Progenitor cell of endocrine pancreas (in vitro differentiated cells): ENCODE measurements around the gene LRP6. TPM values are rescaled to one million over a fixed set of nuclear protein-coding genes. Genes with fewer than 3 reads are reported as not detected.
A peak's percentile ranks its signal among the peaks of the same experiment; 100 is the strongest.

Experiments used
- DNase-seq: peaks from one replicate; pipeline ENCODE4 v3.0.0; 2021; ENCODE audit warnings: low spot score; ENCODE audit not compliant: unreplicated experiment
- H3K27ac Mint-ChIP-seq: 2 replicates; pipeline ENCODE4 v1.8.0; 2021; ENCODE audit warnings: mild to moderate bottlenecking, moderate library complexity, mixed read lengths
- H3K27me3 Mint-ChIP-seq: 2 replicates; pipeline ENCODE4 v1.8.0; 2021; ENCODE audit warnings: mixed read lengths
- H3K36me3 Mint-ChIP-seq: 2 replicates; pipeline ENCODE4 v1.8.0; 2022; ENCODE audit warnings: mixed read lengths; ENCODE audit not compliant: insufficient read depth
- H3K4me1 Mint-ChIP-seq: 2 replicates; pipeline ENCODE4 v1.8.0; 2021; ENCODE audit warnings: low read depth, mixed read lengths
- H3K4me3 Mint-ChIP-seq: 2 replicates; pipeline ENCODE4 v1.8.0; 2021; ENCODE audit warnings: low read depth, mild to moderate bottlenecking, moderate library complexity, mixed read lengths
- H3K9me3 Mint-ChIP-seq: 2 replicates; pipeline ENCODE4 v1.8.0; 2021; ENCODE audit warnings: low read depth, mixed read lengths
- CTCF ChIP-seq: fragments of 200-600 bp; sonication (generic); IDR thresholded peaks from one replicate; pipeline ENCODE4 v1.5.0; 2021; ENCODE audit warnings: antibody characterized with exemption, mild to moderate bottlenecking; ENCODE audit not compliant: unreplicated experiment
- total RNA-seq: library from RNA; stranded (reverse); gene quantifications from 2 replicates; pipeline ENCODE4 v1.2.1, GENCODE V29; 2021

Gene LRP6
- total RNA-seq, 1 donor from 2014 or later, result 163 TPM

- Mint-ChIP-seq H3K4me1 (peaks cover 18% of the 10 kb centered on the region), H3K9me3 (peaks cover 5% of the 10 kb centered on the region), H3K4me3 (no peak overlapping the region), H3K27ac (peak overlapping the region; percentile 14), H3K27me3 (no peaks in the 10 kb centered on the region), H3K36me3 (peaks cover 10% of the 10 kb centered on the region)
- TF ChIP-seq CTCF, result no peak
- DNase-seq, result no peak
Observed at GRCh38 chr12:12088147-12088546, 178.7 kb downstream of the LRP6 start.

DNA sequence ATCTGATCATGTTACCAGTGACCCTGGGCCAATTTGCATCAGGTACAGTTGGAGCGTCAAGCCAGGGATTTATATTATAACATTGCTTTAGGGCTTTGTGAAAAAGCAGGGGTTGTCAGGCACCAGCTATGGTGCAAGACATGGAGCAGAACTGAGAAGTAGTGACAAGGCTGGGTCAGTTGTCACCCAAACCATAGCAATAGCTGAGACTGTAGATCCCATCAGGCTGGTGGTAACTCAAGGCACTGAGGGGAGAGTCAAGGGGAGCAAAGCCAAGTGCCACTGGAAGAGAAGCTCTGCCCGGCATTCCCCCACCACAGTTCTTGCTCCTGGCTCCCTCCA lies 179.2 kb downstream of the LRP6 start:
- Mint-ChIP-seq H3K9me3 (peaks cover 5% of the 10 kb centered on the region), H3K4me1 (peaks cover 14% of the 10 kb centered on the region), H3K27me3 (no peaks in the 10 kb centered on the region), H3K36me3 (peaks cover 9% of the 10 kb centered on the region), H3K27ac (peak overlapping the region; percentile 77), H3K4me3 (no peak overlapping the region)
- TF ChIP-seq CTCF, result no peak
- DNase-seq, result no peak

DNA sequence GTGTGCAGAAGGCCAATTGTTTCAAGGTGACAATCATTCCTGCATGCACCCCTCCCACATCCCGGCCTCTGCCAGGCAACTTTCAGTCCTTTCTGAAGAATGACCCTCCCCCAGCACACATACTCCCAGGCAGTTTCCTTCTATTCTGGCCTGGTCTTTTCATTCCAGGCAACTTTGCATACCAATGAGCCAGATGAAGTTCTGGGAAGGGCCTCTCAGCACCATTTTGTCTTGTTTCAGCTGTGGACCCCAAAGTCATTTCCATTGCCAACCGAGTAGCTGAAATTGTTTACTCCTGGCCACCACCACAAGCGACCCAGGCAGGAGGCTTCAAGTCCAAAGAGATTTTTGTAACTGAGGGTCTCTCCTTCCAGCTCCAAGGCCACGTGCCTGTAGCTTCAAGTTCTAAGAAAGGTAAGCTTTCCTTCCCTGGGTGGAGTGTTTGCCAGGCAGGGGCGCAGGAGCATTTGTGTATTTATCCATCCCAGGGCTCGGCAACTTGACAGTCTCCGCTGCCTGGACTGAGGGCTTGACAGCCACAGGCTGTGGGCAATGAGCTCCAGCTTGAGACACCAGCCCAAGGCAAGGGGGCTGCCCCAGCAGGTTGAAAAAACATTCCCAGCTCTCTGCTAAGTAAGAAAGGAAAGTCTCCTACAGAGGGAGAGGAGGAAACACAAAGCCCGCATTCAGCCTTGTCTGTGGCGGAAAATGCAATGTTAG lies 179.7 kb downstream of the LRP6 start:
- Mint-ChIP-seq H3K4me1 (peaks cover 16% of the 10 kb centered on the region), H3K9me3 (peaks cover 5% of the 10 kb centered on the region), H3K27me3 (no peaks in the 10 kb centered on the region), H3K36me3 (peaks cover 9% of the 10 kb centered on the region), H3K4me3 (no peak overlapping the region), H3K27ac (peak overlapping the region; percentile 77)
- DNase-seq, result no peak
- TF ChIP-seq CTCF, result no peak

GRCh38 chr12:12086362-12086761 lies 180.5 kb downstream of the LRP6 start:
- no peak for TF ChIP-seq CTCF
- Mint-ChIP-seq H3K36me3 (peaks cover 9% of the 10 kb centered on the region), H3K27me3 (no peaks in the 10 kb centered on the region), H3K4me3 (no peak overlapping the region), H3K4me1 (peaks cover 16% of the 10 kb centered on the region), H3K9me3 (peaks cover 5% of the 10 kb centered on the region), H3K27ac (no peak overlapping the region)
- no peak for DNase-seq

- no peak overlapping the region for H3K4me3 Mint-ChIP-seq
- peaks cover 2% of the 10 kb centered on the region for H3K27me3 Mint-ChIP-seq
- H3K4me1 Mint-ChIP-seq, result peaks cover 16% of the 10 kb centered on the region
- DNase-seq, result no peak
- TF ChIP-seq CTCF, result no peak
- H3K36me3 Mint-ChIP-seq, result peaks cover 2% of the 10 kb centered on the region
- H3K27ac Mint-ChIP-seq, result no peak overlapping the region
- H3K9me3 Mint-ChIP-seq, result no peaks in the 10 kb centered on the region
Observed at GRCh38 chr12:12083688-12084087, 183.2 kb downstream of the LRP6 start.
